ENCODE data around the gene GH1.
"Not testable (repeated sequence)": the region's sequence is repeated elsewhere in the genome, so short reads cannot be mapped to it uniquely, and the experiment has no call there.

GRCh38 chr17:63874061-63874626 is 44.5 kb downstream of the GH1 start:
- TF ChIP-seq, protein P1, sequence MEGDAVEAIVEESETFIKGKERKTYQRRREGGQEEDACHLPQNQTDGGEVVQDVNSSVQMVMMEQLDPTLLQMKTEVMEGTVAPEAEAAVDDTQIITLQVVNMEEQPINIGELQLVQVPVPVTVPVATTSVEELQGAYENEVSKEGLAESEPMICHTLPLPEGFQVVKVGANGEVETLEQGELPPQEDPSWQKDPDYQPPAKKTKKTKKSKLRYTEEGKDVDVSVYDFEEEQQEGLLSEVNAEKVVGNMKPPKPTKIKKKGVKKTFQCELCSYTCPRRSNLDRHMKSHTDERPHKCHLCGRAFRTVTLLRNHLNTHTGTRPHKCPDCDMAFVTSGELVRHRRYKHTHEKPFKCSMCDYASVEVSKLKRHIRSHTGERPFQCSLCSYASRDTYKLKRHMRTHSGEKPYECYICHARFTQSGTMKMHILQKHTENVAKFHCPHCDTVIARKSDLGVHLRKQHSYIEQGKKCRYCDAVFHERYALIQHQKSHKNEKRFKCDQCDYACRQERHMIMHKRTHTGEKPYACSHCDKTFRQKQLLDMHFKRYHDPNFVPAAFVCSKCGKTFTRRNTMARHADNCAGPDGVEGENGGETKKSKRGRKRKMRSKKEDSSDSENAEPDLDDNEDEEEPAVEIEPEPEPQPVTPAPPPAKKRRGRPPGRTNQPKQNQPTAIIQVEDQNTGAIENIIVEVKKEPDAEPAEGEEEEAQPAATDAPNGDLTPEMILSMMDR (IDR thresholded peaks at IDR 0.05): not testable (repeated sequence)
- TF ChIP-seq POLR2A (IDR thresholded peaks at IDR 0.05): not testable (repeated sequence)

Data from testis (tissue), 2 donors.